ENCODE results near the gene ZNF408. TPM values are rescaled to one million over a fixed set of nuclear protein-coding genes. Genes with fewer than 3 reads are reported as not detected.

The ZNF408 gene
- polyA plus RNA-seq, 1 of the 3 experiments (the other 2 are of a cell fraction): 7.1 TPM

DNA sequence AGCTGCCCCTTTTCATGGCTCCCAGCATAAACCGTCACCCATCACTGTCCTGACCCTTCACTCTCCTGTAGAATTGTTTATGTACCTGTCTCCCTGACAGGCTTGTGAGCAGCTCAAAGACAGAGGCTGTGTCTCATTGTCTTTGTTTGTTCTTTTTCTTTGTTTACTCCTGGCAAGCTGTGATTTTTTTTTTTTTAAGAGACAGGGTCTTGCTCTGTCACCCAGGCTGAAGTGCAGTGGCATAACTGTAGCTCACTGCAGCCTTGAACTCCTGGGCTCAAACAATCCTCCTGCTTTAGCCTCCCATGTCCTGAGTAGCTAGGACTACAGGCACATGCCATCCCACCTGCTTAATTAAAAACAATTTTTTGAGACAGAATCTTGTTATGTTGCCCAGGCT is 10.1 kb upstream of the ZNF408 start (continued):
- TF ChIP-seq MXI1 (IDR thresholded peaks at IDR 0.05; ENCODE audit: low read depth, low read length): no peak

DNA sequence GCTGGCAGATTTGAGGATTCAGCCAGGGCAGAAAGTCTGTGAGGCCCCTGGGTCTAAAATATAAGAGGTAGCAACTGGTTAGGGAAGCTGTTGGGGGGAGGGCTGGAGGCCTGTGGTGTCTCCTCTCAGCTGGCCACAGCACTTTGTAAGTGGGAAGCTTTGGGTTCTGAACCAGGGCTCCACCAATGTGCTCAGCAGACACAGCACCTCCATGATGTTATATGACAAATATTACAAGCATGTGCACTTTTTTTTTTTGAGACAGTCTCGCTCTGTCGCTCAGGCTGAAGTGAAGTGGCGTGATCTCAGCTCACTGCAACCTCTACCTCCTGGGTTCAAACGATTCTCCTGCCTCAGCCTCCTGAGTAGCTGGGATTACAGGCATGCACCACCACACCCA is 8.4 kb upstream of the ZNF408 start:
- TF ChIP-seq GATA2 (CRISPR knock-in tag; IDR thresholded peaks at IDR 0.05) (no peak), SIN3A (IDR thresholded peaks at IDR 0.05; ENCODE audit: borderline replicate concordance, low read depth, low read length) (no peak), FOXM1 (IDR thresholded peaks at IDR 0.05; ENCODE audit: low read depth) (no peak)
- H2AFZ ChIP-seq (ENCODE audit: low read depth): no peak overlapping the region
- ChIA-PET POLR2A (no interaction called here), CTCF (interaction anchor here (1.3 kb wide), 1 partner anchor 43 kb away, joined by 3 read pairs; no protein-coding TSS in a partner anchor)
- H4K20me1 ChIP-seq (ENCODE audit: insufficient read depth): no peaks in the 10 kb centered on the region
- no peaks in the 10 kb centered on the region for H3K9me2 ChIP-seq
- no peaks in the 10 kb centered on the region for H3K9me3 ChIP-seq
- no peak overlapping the region for H3K9ac ChIP-seq
- no peak for DNase-seq
- peaks cover 3 to 19% of the 10 kb centered on the region in 2 experiments; a peak in 2 of 4 replicates for H3K4me1 ChIP-seq (ENCODE audit: control insufficient read depth in 1 of 2, insufficient read depth in 2 of 2, low read depth in 1 of 2, low read length in 1 of 2)
- H3K27ac ChIP-seq (ENCODE audit: low read depth in 2 of 2, low read length in 1 of 2): no peak overlapping the region
- H3K4me3 ChIP-seq (ENCODE audit: low read depth in 2 of 2, low read length in 1 of 2): no peak overlapping the region
- H3K4me2 ChIP-seq: no peak overlapping the region
- H3K36me3 ChIP-seq (replicated peaks in 1 of 2; ENCODE audit: control insufficient read depth in 1 of 2, insufficient read depth in 2 of 2, low read length in 1 of 2): peaks cover 33 to 43% of the 10 kb centered on the region in 2 experiments
- 98% methylated on average over 4 of the region's 4 CpGs for WGBS (ENCODE audit: low lambda C conversion rate)
- H3K79me2 ChIP-seq (ENCODE audit: insufficient read depth): peaks cover 14% of the 10 kb centered on the region; the same call in 1 of the 2 replicates
- no peaks in the 10 kb centered on the region for H3F3A ChIP-seq (replicated peaks; ENCODE audit: insufficient read depth)
- H3K27me3 ChIP-seq (ENCODE audit: insufficient read depth): no peaks in the 10 kb centered on the region

DNA sequence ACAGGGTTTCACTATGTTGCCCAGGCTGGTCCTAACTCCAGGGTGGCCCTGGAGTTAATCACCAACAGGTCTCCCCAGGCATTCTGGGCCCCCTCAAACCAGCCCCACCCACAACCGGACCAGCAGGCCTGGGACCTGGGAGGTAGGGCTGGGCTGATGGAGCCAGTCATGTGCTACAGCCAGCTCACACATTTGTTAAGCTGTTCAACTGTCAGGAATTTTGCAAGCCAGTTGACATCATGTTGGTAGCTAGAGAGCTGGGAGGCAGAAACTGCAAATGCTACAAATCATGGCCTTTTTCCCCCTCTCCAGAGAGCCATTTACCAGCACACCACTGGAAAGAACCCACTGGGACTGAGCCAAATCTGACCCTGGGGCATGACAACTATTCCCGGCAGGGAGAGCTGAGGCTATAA is 7.2 kb upstream of the ZNF408 start:
- ChIA-PET CTCF (interaction anchor here (0.6 kb wide), 1 partner anchor 239 kb away, joined by 4 read pairs; no protein-coding TSS in a partner anchor), POLR2A (interaction anchor here (1.1 kb wide), 1 partner anchor 68 kb away, joined by 3 read pairs; no protein-coding TSS in a partner anchor)
- no peaks in the 10 kb centered on the region for H3K9me2 ChIP-seq
- H3K27me3 ChIP-seq (ENCODE audit: insufficient read depth): no peaks in the 10 kb centered on the region
- H3K9ac ChIP-seq: no peak overlapping the region
- peaks cover 5% of the 10 kb centered on the region; the same call in 1 of the 2 replicates for H4K20me1 ChIP-seq (ENCODE audit: insufficient read depth)
- H3K4me3 ChIP-seq (ENCODE audit: low read depth in 2 of 2, low read length in 1 of 2): no peak overlapping the region
- H3K9me3 ChIP-seq: no peaks in the 10 kb centered on the region
- H2AFZ ChIP-seq (ENCODE audit: low read depth): no peak overlapping the region
- H3F3A ChIP-seq (replicated peaks; ENCODE audit: insufficient read depth): no peaks in the 10 kb centered on the region
- H3K4me1 ChIP-seq (ENCODE audit: control insufficient read depth in 1 of 2, insufficient read depth in 2 of 2, low read depth in 1 of 2, low read length in 1 of 2): peaks cover under 1 to 28% of the 10 kb centered on the region in 2 experiments; a peak in 2 of 4 replicates
- 100% methylated on average over 2 of the region's 2 CpGs for WGBS (ENCODE audit: low lambda C conversion rate)
- no peak overlapping the region for H3K4me2 ChIP-seq
- H3K79me2 ChIP-seq (ENCODE audit: insufficient read depth): peaks cover 26% of the 10 kb centered on the region
- no peak overlapping the region for H3K27ac ChIP-seq (ENCODE audit: low read depth in 2 of 2, low read length in 1 of 2)
- DNase-seq: no peak
- H3K36me3 ChIP-seq (replicated peaks in 1 of 2; ENCODE audit: control insufficient read depth in 1 of 2, insufficient read depth in 2 of 2, low read length in 1 of 2): peaks cover 24 to 35% of the 10 kb centered on the region in 2 experiments
- TF ChIP-seq IRF3 (IDR thresholded peaks at IDR 0.05; ENCODE audit: low read depth, low read length) (no peak), YY1 (IDR thresholded peaks at IDR 0.05; ENCODE audit: low read depth) (no peak), TCF12 (IDR thresholded peaks at IDR 0.05) (no peak), MXI1 (IDR thresholded peaks at IDR 0.05; ENCODE audit: low read depth, low read length) (no peak), POLR2AphosphoS5 (IDR thresholded peaks at IDR 0.05; ENCODE audit: low read depth, low read length) (no peak), EZH2phosphoT487 (IDR thresholded peaks at IDR 0.05; ENCODE audit: borderline replicate concordance, low read depth) (no peak), RFX5 (IDR thresholded peaks at IDR 0.05; ENCODE audit: low read length) (no peak), TEAD4 (IDR thresholded peaks at IDR 0.05; ENCODE audit: borderline replicate concordance, insufficient read depth) (no peak), GATA2 (CRISPR knock-in tag; IDR thresholded peaks at IDR 0.05) (no peak), RAD21 (IDR thresholded peaks at IDR 0.05; ENCODE audit: low read length) (no peak), USF1 (IDR thresholded peaks at IDR 0.05; ENCODE audit: borderline replicate concordance, low read depth) (no peak), JUND (IDR thresholded peaks at IDR 0.05) (no peak), ZBTB33 (IDR thresholded peaks at IDR 0.05; ENCODE audit: borderline replicate concordance, low read depth) (no peak), FOXM1 (IDR thresholded peaks at IDR 0.05; ENCODE audit: low read depth) (no peak), SMC3 (IDR thresholded peaks at IDR 0.05; ENCODE audit: low read depth, low read length) (no peak), MEF2A (IDR thresholded peaks at IDR 0.05; ENCODE audit: borderline replicate concordance, low read depth) (no peak), NRF1 (IDR thresholded peaks at IDR 0.05; ENCODE audit: low read depth, low read length) (no peak), ELF1 (IDR thresholded peaks at IDR 0.05) (no peak)
- TF ChIP-seq, protein P1, sequence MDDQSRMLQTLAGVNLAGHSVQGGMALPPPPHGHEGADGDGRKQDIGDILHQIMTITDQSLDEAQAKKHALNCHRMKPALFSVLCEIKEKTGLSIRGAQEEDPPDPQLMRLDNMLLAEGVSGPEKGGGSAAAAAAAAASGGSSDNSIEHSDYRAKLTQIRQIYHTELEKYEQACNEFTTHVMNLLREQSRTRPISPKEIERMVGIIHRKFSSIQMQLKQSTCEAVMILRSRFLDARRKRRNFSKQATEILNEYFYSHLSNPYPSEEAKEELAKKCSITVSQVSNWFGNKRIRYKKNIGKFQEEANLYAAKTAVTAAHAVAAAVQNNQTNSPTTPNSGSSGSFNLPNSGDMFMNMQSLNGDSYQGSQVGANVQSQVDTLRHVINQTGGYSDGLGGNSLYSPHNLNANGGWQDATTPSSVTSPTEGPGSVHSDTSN (IDR thresholded peaks at IDR 0.05): no peak
- TF ChIP-seq, protein P2, sequence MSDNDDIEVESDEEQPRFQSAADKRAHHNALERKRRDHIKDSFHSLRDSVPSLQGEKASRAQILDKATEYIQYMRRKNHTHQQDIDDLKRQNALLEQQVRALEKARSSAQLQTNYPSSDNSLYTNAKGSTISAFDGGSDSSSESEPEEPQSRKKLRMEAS (IDR thresholded peaks at IDR 0.05; ENCODE audit: low read depth): no peak
